PC-9 (cell line): ENCODE results near the gene SPRED2. TPM values are rescaled to one million over a fixed set of nuclear protein-coding genes. Genes with fewer than 3 reads are reported as not detected.

Experiments
- BruUV-seq: library from RNA; stranded (reverse); fragments of 400-500 nt; replicated peaks from 2 replicates; lab custom pipeline; 2021; lab: Mats Ljungman, UMichigan
- CTCF ChIA-PET: fragments of 300-600 bp; sonication (Branson Sonifier 250); formaldehyde crosslinking; loops from one replicate; lab custom pipeline; 2022; ENCODE audit warnings: antibody characterized with exemption; lab: Charles Lee
- POLR2A ChIA-PET: fragments of 300-600 bp; sonication (Branson Sonifier 250); formaldehyde crosslinking; loops from one replicate; lab custom pipeline; 2022; ENCODE audit warnings: antibody characterized with exemption; ENCODE audit not compliant: unreplicated experiment; lab: Charles Lee
- DNase-seq, 2 experiments: peaks; one replicate each; pipeline versions ENCODE4 v3.0.0 to v3.0.0-alpha.2; 2015 to 2022; ENCODE audit warnings: mixed read lengths in 1 of 2
- H2AFZ ChIP-seq: fragments of 200-600 bp; sonication (generic); 2 replicates; pipeline ENCODE4 v1.8.1; 2017; ENCODE audit warnings: antibody characterized with exemption
- H3F3A ChIP-seq: fragments of 200-600 bp; sonication (generic); 2 replicates; pipeline ENCODE4 v1.8.1; 2017; ENCODE audit warnings: antibody characterized with exemption, mild to moderate bottlenecking, low read depth; ENCODE audit not compliant: insufficient read depth
- H3K27ac ChIP-seq: fragments of 200-600 bp; sonication (generic); 2 replicates; pipeline ENCODE4 v1.6.1; 2016; ENCODE audit warnings: mixed run types
- H3K27me3 ChIP-seq: fragments of 200-600 bp; sonication (generic); 2 replicates; pipeline ENCODE4 v1.6.1; 2016; ENCODE audit warnings: low read depth, mixed run types; ENCODE audit not compliant: insufficient read depth
- H3K36me3 ChIP-seq: fragments of 200-600 bp; sonication (generic); 2 replicates; pipeline ENCODE4 v1.6.1; 2016; ENCODE audit warnings: low read depth, mixed run types
- H3K4me1 ChIP-seq: fragments of 200-600 bp; sonication (generic); replicated peaks from 2 replicates; pipeline ENCODE4 v1.6.1; 2016; ENCODE audit warnings: mixed run types; ENCODE audit not compliant: insufficient read depth
- H3K4me2 ChIP-seq: fragments of 200-600 bp; sonication (generic); 2 replicates; pipeline ENCODE4 v1.6.1; 2017; ENCODE audit warnings: mixed run types
- H3K4me3 ChIP-seq: fragments of 200-600 bp; sonication (generic); 2 replicates; pipeline ENCODE4 v1.6.1; 2016; ENCODE audit warnings: mixed run types
- H3K79me2 ChIP-seq: fragments of 200-600 bp; sonication (generic); 2 replicates; pipeline ENCODE4 v1.6.1; 2017; ENCODE audit warnings: low read depth, mixed run types
- H3K9me2 ChIP-seq: fragments of 200-600 bp; sonication (generic); 2 replicates; pipeline ENCODE4 v1.8.1; 2017; ENCODE audit warnings: mild to moderate bottlenecking; ENCODE audit not compliant: insufficient read depth
- H3K9me3 ChIP-seq: fragments of 200-600 bp; sonication (generic); 2 replicates; pipeline ENCODE4 v1.8.1; 2016; ENCODE audit warnings: low read depth; ENCODE audit not compliant: insufficient read depth
- H4K20me1 ChIP-seq: fragments of 200-600 bp; sonication (generic); 2 replicates; pipeline ENCODE4 v1.8.1; 2017; ENCODE audit not compliant: insufficient read depth
- CTCF ChIP-seq: fragments of 200-600 bp; sonication (generic); conservative IDR thresholded peaks from 2 replicates; pipeline ENCODE4 v1.6.1; 2017; ENCODE audit warnings: mixed run types, antibody characterized with exemption, mild to moderate bottlenecking, moderate library complexity
- EZH2 ChIP-seq: fragments of 200-600 bp; sonication (generic); IDR thresholded peaks from 2 replicates; pipeline ENCODE4 v1.8.0; 2017; ENCODE audit warnings: antibody characterized with exemption, low read depth
- intact Hi-C: fragments of 100-400 bp; cut with micrococcal nuclease; formaldehyde crosslinking; loops from one replicate; pipeline ENCODE4 v1.10.0; 2022; ENCODE audit not compliant: unreplicated experiment
- total RNA-seq: library from RNA; stranded (reverse); gene quantifications from 2 replicates; pipeline ENCODE4 v1.2.3, GENCODE V29; 2021

SPRED2 gene
- total RNA-seq, 1 experiment from 2014 or later = 33.6 TPM

- peaks cover 38% of the 10 kb centered on the region for H3K79me2 ChIP-seq
- intact Hi-C loops = no loop called here
- H3K27ac ChIP-seq = no peak overlapping the region
- H3K4me1 ChIP-seq = no peaks in the 10 kb centered on the region
- no peaks in the 10 kb centered on the region for H3K9me2 ChIP-seq
- H3K4me3 ChIP-seq = no peak overlapping the region
- H3K9me3 ChIP-seq = no peaks in the 10 kb centered on the region
- ChIA-PET CTCF (no interaction called here), POLR2A (interaction anchor here (0.5 kb wide), 1 partner anchor 117 kb away, joined by 16 read pairs; the partner anchor contains the start of gene ACTR2)
- TF ChIP-seq CTCF = no peak
- no peak for TF ChIP-seq EZH2
- DNase-seq = no peak
- no peaks in the 10 kb centered on the region for H3K27me3 ChIP-seq
- no peaks in the 10 kb centered on the region for H3K36me3 ChIP-seq
- H4K20me1 ChIP-seq = peaks cover 9% of the 10 kb centered on the region; the same call in 1 of the 2 replicates
- peaks cover 5% of the 10 kb centered on the region; the same call in 1 of the 2 replicates for H3F3A ChIP-seq
- no peak overlapping the region for H3K4me2 ChIP-seq
- no TSS peak for BruUV-seq
- H2AFZ ChIP-seq = no peak overlapping the region
Measured at GRCh38 chr2:65344689-65345088, 87.7 kb downstream of the SPRED2 start.

GRCh38 chr2:65344182-65344581 lies 88.2 kb downstream of the SPRED2 start:
- Histone ChIP-seq H3K4me1 (no peaks in the 10 kb centered on the region), H3K79me2 (peaks cover 36% of the 10 kb centered on the region), H4K20me1 (peaks cover 5% of the 10 kb centered on the region; the same call in 1 of the 2 replicates), H3K27me3 (no peaks in the 10 kb centered on the region), H3K4me3 (no peak overlapping the region), H3K9me2 (no peaks in the 10 kb centered on the region), H2AFZ (no peak overlapping the region), H3K4me2 (no peak overlapping the region), H3K27ac (no peak overlapping the region), H3F3A (peaks cover 5% of the 10 kb centered on the region; the same call in 1 of the 2 replicates), H3K9me3 (no peaks in the 10 kb centered on the region), H3K36me3 (no peaks in the 10 kb centered on the region)
- TF ChIP-seq EZH2 = no peak
- DNase-seq = no peak
- intact Hi-C loops = no loop called here
- POLR2A ChIA-PET = interaction anchor here (0.5 to 0.7 kb wide), 2 partner anchors 117 to 354 kb away, joined by 11 to 16 read pairs; partner anchors contain the start of gene ACTR2
- no TSS peak for BruUV-seq
- CTCF ChIA-PET = no interaction called here

- H3K9me3 ChIP-seq = no peaks in the 10 kb centered on the region
- no peak overlapping the region for H3K4me3 ChIP-seq
- no peaks in the 10 kb centered on the region for H3K27me3 ChIP-seq
- BruUV-seq = no TSS peak
- no peak overlapping the region for H3K4me2 ChIP-seq
- H4K20me1 ChIP-seq = peaks cover 5% of the 10 kb centered on the region; the same call in 1 of the 2 replicates
- H3K27ac ChIP-seq = no peak overlapping the region
- intact Hi-C loops = no loop called here
- POLR2A ChIA-PET = no interaction called here
- CTCF ChIA-PET = no interaction called here
- H3K36me3 ChIP-seq = no peaks in the 10 kb centered on the region
- no peak for TF ChIP-seq EZH2
- no peak for TF ChIP-seq CTCF
- peaks cover 31% of the 10 kb centered on the region for H3K79me2 ChIP-seq
- H3K9me2 ChIP-seq = no peaks in the 10 kb centered on the region
- no peaks in the 10 kb centered on the region for H3K4me1 ChIP-seq
- DNase-seq = no peak
- H2AFZ ChIP-seq = no peak overlapping the region
- H3F3A ChIP-seq = peaks cover 5% of the 10 kb centered on the region; the same call in 1 of the 2 replicates
Measured at GRCh38 chr2:65343386-65343785, 89.0 kb downstream of the SPRED2 start.
